Uterus (tissue), 2 donors: ENCODE measurements around the gene EXOSC9.

Experiments
- CTCF ChIP-seq, 4 experiments: fragments of 200-600 bp in 2 of 4; fragments of 450-650 bp in 2 of 4; sonication (generic) in 2 of 4; IDR thresholded peaks; one replicate each; pipeline ENCODE4 v1.5.1; 2016 to 2019; ENCODE audit warnings: antibody characterized with exemption in 4 of 4, mild to moderate bottlenecking in 2 of 4, moderate library complexity in 1 of 4
- POLR2A ChIP-seq, 2 donors: fragments of 450-650 bp; IDR thresholded peaks; one replicate each; pipeline ENCODE4 v1.6.1; 2016; ENCODE audit warnings: antibody characterized with exemption in 2 of 2, mild to moderate bottlenecking in 1 of 2, moderate library complexity in 1 of 2

- no peak for TF ChIP-seq CTCF (IDR thresholded peaks at IDR 0.05)
- TF ChIP-seq POLR2A (IDR thresholded peaks at IDR 0.05), result no peak
These were observed 40.9 kb upstream of the EXOSC9 start for GRCh38 chr4:121760205-121760604.
